ENCODE data around the gene SNX5. TPM values are rescaled to one million over a fixed set of nuclear protein-coding genes. Genes with fewer than 3 reads are reported as not detected.

Gene SNX5
- total RNA-seq, 4 donors from 2014 or later, result 58.3 to 67.3 (median 63.9) TPM

DNA sequence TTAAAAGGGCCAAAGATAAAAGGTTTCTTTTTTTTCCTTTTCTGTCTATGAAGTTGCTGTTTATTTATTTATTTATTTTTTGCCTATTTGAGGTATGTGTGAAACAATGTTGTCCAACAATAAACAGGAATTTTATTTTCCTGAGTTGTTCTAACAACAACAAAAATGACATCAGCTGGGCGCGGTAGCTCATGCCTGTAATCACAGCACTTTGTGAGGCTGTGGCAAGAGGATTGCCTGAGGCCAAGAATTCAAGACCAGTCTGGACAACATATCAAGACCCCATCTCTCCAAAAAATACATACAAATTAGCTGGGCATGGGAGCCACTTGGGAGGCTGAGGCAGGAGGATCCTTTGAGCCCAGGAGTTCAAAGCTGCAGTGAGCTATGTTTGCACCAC, 44.3 kb upstream of the SNX5 start:
- DNase-seq (ENCODE audit: extremely low spot score), result no peak
- Histone ChIP-seq H3K27me3 (no peaks in the 10 kb centered on the region), H3K9me3 (no peaks in the 10 kb centered on the region), H3K36me3 (no peaks in the 10 kb centered on the region), H3K4me1 (peaks cover 1 to 5% (median 4%) of the 10 kb centered on the region in 4 donors), H3K4me3 (no peak overlapping the region), H3K27ac (replicated peaks in 1 of 4) (no peak overlapping the region)
- TF ChIP-seq EP300 (IDR thresholded peaks at IDR 0.05), result no peak
- TF ChIP-seq, protein P1, sequence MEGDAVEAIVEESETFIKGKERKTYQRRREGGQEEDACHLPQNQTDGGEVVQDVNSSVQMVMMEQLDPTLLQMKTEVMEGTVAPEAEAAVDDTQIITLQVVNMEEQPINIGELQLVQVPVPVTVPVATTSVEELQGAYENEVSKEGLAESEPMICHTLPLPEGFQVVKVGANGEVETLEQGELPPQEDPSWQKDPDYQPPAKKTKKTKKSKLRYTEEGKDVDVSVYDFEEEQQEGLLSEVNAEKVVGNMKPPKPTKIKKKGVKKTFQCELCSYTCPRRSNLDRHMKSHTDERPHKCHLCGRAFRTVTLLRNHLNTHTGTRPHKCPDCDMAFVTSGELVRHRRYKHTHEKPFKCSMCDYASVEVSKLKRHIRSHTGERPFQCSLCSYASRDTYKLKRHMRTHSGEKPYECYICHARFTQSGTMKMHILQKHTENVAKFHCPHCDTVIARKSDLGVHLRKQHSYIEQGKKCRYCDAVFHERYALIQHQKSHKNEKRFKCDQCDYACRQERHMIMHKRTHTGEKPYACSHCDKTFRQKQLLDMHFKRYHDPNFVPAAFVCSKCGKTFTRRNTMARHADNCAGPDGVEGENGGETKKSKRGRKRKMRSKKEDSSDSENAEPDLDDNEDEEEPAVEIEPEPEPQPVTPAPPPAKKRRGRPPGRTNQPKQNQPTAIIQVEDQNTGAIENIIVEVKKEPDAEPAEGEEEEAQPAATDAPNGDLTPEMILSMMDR (IDR thresholded peaks at IDR 0.05), result no peak
- TF ChIP-seq POLR2AphosphoS5 (IDR thresholded peaks at IDR 0.05), result no peak
- TF ChIP-seq POLR2A (IDR thresholded peaks at IDR 0.05; ENCODE audit: low read depth), result no peak
- intact Hi-C loops (cut with DNase I), result no loop called here
- WGBS, result 98% methylated on average over 2 of the region's 2 CpGs

DNA sequence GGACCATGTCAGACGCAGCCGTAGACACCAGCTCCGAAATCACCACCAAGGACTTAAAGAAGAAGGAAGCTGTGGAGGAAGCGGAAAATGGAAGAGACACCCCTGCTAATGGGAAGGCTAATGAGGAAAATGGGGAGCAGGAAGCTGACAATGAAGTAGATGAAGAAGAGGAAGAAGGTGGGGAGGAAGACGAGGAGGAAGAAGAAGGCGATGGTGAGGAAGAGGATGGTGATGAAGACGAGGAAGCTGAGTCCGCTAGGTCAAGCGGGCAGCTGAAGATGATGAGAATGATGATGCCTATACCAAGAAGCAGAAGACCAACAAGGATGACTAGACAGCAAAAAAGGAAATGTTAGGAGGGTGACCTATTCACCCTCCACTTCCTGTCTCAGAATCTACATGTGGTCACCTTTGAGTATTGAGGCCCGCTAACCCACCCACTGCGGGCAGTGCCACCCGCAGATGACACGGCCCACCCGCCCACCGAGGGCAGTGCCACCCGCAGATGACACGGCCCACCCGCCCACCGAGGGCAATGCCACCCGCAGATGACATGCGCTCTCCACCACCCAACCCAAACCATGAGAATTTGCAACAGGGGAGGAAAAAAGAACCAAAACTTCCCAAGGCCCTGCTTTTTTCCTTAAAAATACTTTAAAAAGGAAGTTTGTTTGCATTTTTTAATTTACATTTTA, 43.5 kb upstream of the SNX5 start:
- no peak for DNase-seq (ENCODE audit: extremely low spot score)
- intact Hi-C loops (cut with DNase I), result no loop called here
- Histone ChIP-seq H3K27me3 (no peaks in the 10 kb centered on the region), H3K36me3 (no peaks in the 10 kb centered on the region), H3K4me3 (no peak overlapping the region), H3K4me1 (peaks cover 8 to 13% (median 12%) of the 10 kb centered on the region in 4 donors), H3K27ac (replicated peaks in 1 of 4) (no peak overlapping the region), H3K9me3 (no peaks in the 10 kb centered on the region)
- 91% methylated on average over 18 of the region's 21 CpGs for WGBS
- no peak for TF ChIP-seq POLR2AphosphoS5 (IDR thresholded peaks at IDR 0.05)
- TF ChIP-seq, protein P1 (IDR thresholded peaks at IDR 0.05), result no peak
- TF ChIP-seq POLR2A (IDR thresholded peaks at IDR 0.05; ENCODE audit: low read depth), result no peak

GRCh38 chr20:18011482-18011881, 42.9 kb upstream of the SNX5 start:
- Histone ChIP-seq H3K27ac (replicated peaks in 1 of 4) (no peak overlapping the region), H3K36me3 (no peaks in the 10 kb centered on the region), H3K4me1 (peaks cover 8 to 19% (median 19%) of the 10 kb centered on the region in 4 donors), H3K27me3 (no peaks in the 10 kb centered on the region), H3K9me3 (no peaks in the 10 kb centered on the region), H3K4me3 (no peak overlapping the region)
- TF ChIP-seq, protein P1 (IDR thresholded peaks at IDR 0.05), result no peak
- TF ChIP-seq POLR2AphosphoS5 (IDR thresholded peaks at IDR 0.05), result no peak
- no peak for TF ChIP-seq POLR2A (IDR thresholded peaks at IDR 0.05; ENCODE audit: low read depth)
- TF ChIP-seq EP300 (IDR thresholded peaks at IDR 0.05), result no peak
- intact Hi-C loops (cut with DNase I), result no loop called here
- 91% methylated on average over 14 of the region's 14 CpGs for whole genome bisulfite sequencing
- no peak for DNase-seq (ENCODE audit: extremely low spot score)

DNA sequence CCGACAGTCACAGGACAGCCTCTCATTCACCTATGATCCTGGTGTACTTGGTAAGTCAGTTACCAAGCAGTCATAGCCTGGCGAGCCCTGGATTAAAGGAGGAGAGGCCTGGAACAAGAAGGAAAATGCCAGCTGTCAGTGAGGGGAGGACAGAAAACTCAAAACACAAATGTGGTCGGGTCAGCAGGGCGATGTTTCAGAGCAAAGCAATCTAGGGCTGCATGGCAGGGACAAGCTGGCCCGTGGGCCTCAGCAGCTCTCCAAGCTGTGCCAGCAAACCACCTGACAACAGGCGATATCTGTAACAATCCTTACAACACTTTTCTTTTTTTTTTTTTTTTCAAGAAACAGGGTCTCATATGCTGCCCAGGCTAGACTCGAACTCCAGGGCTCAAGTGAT, 40.5 kb upstream of the SNX5 start:
- no peak for TF ChIP-seq EP300 (IDR thresholded peaks at IDR 0.05)
- TF ChIP-seq POLR2A (IDR thresholded peaks at IDR 0.05; ENCODE audit: low read depth), result no peak
- no peak for TF ChIP-seq POLR2AphosphoS5 (IDR thresholded peaks at IDR 0.05)
- TF ChIP-seq, protein P1 (IDR thresholded peaks at IDR 0.05), result no peak
- no peaks in the 10 kb centered on the region for H3K9me3 ChIP-seq
- DNase-seq (ENCODE audit: extremely low spot score), result no peak
- no peaks in the 10 kb centered on the region for H3K27me3 ChIP-seq
- H3K4me1 ChIP-seq, result peaks cover 8 to 43% (median 41%) of the 10 kb centered on the region in 4 donors
- WGBS, result 92% methylated on average over 7 of the region's 7 CpGs
- intact Hi-C loops (cut with DNase I), result no loop called here
- H3K36me3 ChIP-seq, result no peaks in the 10 kb centered on the region
- no peak overlapping the region for H3K4me3 ChIP-seq
- H3K27ac ChIP-seq (replicated peaks in 1 of 4), result peak overlapping the region in 1 of 4 donors; percentile 11
